ENCODE data around the gene DAB2IP. TPM values are rescaled to one million over a fixed set of nuclear protein-coding genes. Genes with fewer than 3 reads are reported as not detected.

Gene DAB2IP
- total RNA-seq, 1 experiment from 2014 or later: 7.3 TPM

DNA sequence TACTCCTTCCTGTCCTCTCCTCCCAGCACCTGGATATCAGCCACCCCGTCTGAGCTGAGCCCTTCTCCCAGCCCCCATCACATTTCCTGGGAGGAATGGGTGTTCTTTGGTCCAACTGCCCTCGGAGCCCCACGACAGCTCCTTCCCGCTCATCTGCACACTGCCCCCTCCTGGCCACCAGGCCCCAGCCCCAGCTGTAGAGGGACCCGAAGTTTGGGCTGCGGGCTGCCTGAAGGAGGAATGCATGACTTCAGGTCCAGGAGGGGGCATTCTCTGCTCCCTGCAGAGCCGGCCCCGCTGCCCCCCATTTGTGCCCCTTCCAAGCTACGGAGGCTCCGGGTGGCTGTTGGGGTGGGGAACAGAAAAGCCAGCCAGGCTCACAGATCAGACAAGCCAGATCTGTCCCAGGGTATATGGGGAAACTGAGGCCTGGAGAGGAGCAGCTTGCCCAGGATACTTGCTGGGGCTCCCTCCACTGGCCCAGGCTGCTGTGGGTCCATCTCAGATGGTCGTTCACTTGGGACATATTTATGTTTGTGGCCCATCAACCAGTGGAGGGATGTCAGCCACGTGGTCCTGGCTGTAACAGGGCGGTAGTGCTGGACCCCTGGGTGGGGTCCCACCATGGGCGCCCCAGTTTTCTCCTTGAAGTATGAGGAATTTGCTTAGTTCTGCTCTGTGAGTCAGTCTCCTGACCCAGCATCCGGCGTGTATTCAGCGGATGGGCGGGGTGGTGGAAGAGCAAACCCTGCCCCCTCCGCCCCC is 33.1 kb downstream of the DAB2IP start:
- H3K4me3 ChIP-seq: no peak overlapping the region
- no peaks in the 10 kb centered on the region for H3K9me3 ChIP-seq
- no peaks in the 10 kb centered on the region for H3K27me3 ChIP-seq
- DNase-seq: peak; percentile 21
- H3K36me3 ChIP-seq: no peaks in the 10 kb centered on the region

DNA sequence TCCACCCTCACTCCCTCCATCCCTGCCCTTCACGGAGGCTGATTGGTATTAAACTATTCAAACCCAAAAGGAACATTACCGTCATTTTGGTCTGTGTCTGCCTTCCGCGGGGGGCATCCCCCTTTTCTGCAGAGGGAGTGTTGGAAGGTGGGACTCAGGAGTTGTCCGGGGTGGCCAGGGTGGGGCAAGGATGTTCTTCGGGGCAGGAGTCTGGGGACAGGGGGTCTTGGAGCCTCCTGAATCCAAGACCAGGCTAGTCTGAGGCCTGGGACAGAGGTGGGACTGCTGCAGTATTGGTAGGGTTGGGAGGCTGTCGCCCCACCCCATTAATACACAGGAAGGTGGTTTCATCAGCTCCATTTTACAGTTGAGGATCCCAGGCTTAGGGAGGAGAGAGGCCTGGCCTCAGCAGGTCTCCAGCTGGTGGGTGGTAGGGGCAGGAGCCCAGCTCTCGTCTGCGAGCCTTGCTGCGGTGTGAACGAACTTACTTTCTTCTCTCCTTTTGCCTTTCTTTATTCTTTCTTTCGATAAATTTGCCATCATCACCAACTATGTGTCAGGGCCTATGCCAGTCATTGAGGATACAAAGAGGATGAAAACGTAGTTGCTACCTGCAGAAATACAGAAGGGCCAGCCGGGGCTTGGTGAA is 33.8 kb downstream of the DAB2IP start:
- no peak for DNase-seq
- Histone ChIP-seq H3K27me3 (no peaks in the 10 kb centered on the region), H3K9me3 (no peaks in the 10 kb centered on the region), H3K4me3 (no peak overlapping the region), H3K36me3 (no peaks in the 10 kb centered on the region)

DNA sequence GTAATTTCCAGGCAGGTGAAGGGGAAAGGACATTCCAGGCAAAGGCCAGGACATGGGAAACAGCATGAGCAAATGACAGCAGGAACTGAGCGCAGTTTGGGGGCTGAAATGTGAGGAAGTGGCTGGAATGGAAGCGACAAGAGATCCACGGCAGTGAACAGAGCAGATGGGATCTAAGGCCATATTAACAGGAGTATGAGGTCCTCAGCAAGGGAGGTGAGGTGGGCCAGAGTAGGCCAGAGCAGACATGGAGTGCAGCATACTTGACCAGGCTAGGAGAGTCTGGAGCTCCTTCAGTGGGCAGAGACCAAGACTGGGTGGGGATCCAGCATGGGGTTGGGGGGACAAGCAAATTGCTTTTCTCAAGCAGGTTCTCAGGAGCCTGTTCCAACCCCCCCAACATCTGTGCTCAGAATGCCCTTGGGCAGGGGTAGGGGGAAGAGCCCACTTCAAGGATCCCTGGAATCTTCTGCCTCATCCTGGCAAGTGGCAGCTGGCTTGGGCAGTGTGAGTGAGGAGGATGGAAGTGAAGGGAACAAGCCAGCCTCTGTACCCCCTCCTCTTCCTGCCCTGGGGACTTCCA is 34.5 kb downstream of the DAB2IP start:
- Histone ChIP-seq H3K36me3 (no peaks in the 10 kb centered on the region), H3K27me3 (no peaks in the 10 kb centered on the region), H3K4me3 (no peak overlapping the region), H3K9me3 (no peaks in the 10 kb centered on the region)
- DNase-seq: no peak

DNA sequence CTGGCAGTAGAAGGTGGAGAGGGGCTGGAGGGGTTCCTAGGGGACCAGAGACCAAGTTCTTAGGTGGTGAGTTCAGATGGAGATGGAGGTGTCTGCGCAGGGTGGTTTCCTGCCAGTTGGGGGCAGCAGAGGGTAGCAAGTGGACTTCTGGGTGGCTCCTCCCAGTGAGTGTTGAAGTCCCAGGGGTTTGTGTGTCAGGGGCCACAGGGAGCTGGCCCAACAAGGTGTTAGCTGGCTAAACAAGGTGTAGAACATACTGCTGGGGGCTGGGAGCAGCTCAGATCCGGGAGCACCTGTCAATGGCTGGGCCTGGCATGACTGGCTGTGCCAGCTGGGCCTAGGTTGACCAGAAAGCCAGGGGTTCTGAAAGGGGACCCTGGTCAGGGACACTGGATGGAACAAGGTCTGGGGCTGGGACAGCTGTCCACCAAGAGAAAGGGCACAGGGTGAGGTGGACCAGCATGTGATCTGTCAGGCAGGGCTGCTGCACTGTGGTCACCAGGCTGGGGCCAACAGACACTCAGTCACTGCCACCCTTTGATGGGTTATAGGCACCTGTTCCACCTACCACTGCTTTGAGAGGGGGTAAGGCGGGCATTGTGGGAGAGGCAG is 35.6 kb downstream of the DAB2IP start:
- Histone ChIP-seq H3K9me3 (no peaks in the 10 kb centered on the region), H3K36me3 (no peaks in the 10 kb centered on the region), H3K27me3 (no peaks in the 10 kb centered on the region), H3K4me3 (no peak overlapping the region)
- DNase-seq: peak; percentile 55

DNA sequence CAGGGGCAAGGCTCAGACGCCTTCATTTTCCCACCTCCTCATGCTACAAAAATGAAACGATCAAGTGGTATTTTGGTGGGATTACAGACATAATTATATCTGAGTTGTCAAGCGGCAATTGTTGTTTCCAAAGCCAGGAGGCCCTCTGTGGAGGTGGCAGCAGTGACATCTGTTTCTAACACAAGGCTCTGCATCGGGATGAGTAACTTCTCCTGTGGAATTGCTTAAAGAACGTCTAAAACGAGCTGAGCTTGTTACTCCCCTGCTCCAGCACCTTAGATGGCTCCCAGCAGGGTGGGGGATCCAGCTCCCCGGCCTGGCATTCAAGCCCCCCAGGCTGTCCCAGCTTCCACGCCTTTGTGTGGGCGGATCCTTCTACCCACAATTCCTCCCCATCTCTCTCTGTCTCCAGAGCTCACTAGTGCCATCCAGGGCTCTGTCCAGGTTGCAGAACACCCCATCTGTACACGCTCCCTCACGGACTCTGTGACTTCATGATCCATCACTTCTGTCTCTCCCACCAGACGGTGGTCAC is 36.8 kb downstream of the DAB2IP start:
- Histone ChIP-seq H3K27me3 (no peaks in the 10 kb centered on the region), H3K36me3 (no peaks in the 10 kb centered on the region), H3K4me3 (no peak overlapping the region), H3K9me3 (no peaks in the 10 kb centered on the region)
- no peak for DNase-seq

DNA sequence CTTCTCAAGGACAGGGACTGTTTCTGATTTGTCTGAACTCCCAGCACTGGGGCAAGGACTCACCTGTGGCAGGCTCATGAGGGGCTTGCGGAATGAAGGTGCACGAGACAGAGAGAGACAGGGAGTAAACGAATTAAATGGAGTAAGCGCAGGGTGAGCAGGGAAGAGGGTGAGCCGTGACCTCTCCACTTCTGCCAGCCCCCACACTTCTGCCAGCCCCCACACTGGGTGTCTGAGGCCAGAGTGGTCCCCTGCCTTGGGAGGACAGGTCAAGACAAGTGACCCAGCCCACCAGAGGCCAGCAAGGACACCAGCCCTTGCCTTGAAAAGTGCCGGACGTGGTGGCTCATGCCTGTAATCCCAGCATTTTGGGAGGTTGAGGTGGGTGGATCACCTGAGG is 37.2 kb downstream of the DAB2IP start:
- Histone ChIP-seq H3K4me3 (no peak overlapping the region), H3K36me3 (no peaks in the 10 kb centered on the region), H3K9me3 (no peaks in the 10 kb centered on the region), H3K27me3 (no peaks in the 10 kb centered on the region)
- no peak for DNase-seq

DNA sequence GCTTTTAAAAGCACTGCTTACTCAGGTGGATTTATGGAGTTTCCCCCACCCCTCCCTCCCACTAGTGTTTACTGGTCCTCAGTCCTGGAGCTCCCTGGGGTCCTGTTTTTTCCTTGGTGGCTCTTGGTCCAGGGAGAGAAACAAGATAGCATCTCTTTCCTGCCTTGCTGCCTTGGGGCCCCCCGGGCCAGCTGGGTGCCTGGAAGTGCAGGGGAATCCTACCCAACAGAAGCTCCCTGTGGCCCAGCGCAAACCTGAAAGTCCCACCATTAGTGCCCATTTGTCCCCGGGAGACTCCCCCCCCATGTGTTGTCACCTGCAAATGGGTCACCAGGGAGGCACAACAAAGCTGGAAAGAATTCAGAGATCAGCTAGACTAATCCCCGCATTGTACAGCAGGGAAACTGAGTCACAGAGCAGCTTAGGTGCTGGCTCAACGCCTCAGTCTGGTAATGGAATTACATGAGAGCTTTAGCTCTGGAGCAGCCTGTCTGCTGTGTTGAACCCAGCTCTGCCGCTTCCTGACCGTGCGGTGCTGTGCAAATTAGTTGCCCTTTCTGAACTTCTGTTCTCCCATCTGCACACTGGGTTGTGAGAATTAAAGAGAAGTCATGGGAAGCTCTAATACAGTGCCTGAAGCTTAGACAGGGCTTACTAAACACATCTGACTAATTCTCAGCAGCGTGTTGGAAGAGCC is 38.2 kb downstream of the DAB2IP start:
- Histone ChIP-seq H3K27me3 (no peaks in the 10 kb centered on the region), H3K36me3 (no peaks in the 10 kb centered on the region), H3K4me3 (no peak overlapping the region), H3K9me3 (no peaks in the 10 kb centered on the region)
- DNase-seq: no peak

DNA sequence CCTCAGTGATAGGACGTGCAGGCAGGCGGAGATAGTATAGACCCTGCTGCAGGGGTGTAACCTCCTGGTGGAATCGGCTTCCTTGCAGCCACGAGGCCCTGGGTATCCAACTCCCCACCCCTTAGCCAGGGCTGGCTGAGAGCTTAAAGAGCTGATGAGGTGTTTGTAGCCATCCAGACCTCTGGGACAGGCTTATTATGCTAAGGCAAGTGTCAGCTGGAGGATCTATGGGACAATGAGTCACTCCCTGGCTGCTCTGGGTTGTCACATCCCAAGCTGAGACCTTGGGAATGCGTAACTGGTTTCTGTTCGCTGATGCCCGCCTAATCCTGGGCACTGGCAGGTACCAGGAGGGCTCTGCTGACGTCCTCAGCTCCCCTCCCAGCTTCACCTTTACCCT is 38.9 kb downstream of the DAB2IP start:
- no peak for DNase-seq
- Histone ChIP-seq H3K4me3 (no peak overlapping the region), H3K36me3 (no peaks in the 10 kb centered on the region), H3K27me3 (no peaks in the 10 kb centered on the region), H3K9me3 (no peaks in the 10 kb centered on the region)

DNA sequence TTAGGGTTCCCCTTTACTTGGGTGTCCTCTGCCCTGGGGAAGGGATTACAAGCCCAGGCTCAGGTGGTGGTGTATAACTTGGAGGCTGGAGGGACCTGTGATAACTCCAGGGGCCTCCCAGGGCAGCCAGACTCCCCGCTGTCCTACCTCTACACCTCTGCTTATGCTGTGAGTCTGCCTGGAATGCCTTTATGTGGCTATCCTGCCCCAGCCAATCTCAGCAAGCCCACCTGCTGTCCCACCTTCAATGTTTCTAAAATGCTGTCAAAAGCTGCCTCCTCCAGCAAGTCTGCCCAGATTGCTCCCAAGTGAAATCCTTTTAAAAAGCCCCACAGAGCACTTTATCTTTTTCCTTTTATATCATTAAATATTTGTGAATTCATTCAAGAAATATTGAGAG is 39.3 kb downstream of the DAB2IP start:
- H3K9me3 ChIP-seq: no peaks in the 10 kb centered on the region
- H3K27me3 ChIP-seq: no peaks in the 10 kb centered on the region
- no peak overlapping the region for H3K4me3 ChIP-seq
- DNase-seq: no peak
- H3K36me3 ChIP-seq: no peaks in the 10 kb centered on the region

DNA sequence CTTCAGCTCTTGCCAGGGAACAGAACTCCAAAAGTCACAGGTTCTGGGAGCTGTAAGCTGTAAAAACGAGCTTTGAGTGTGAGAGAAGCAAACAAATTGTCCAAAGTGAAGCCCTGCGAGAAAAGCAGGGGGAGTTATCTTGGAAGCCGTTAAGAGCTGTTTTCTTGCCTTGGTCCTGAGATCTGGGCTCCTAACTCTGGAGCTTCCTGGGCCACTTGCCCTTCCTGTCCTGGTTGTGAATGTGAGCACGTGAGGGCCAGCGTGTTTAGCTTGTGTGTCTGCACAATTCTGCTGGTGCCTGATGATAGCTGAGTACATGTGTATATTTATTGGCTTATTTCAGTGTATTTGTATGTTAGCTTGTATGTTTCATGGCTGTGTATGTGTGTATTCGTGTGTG is 40.5 kb downstream of the DAB2IP start:
- Histone ChIP-seq H3K27me3 (no peaks in the 10 kb centered on the region), H3K9me3 (no peaks in the 10 kb centered on the region), H3K36me3 (no peaks in the 10 kb centered on the region), H3K4me3 (no peak overlapping the region)
- no peak for DNase-seq

DNA sequence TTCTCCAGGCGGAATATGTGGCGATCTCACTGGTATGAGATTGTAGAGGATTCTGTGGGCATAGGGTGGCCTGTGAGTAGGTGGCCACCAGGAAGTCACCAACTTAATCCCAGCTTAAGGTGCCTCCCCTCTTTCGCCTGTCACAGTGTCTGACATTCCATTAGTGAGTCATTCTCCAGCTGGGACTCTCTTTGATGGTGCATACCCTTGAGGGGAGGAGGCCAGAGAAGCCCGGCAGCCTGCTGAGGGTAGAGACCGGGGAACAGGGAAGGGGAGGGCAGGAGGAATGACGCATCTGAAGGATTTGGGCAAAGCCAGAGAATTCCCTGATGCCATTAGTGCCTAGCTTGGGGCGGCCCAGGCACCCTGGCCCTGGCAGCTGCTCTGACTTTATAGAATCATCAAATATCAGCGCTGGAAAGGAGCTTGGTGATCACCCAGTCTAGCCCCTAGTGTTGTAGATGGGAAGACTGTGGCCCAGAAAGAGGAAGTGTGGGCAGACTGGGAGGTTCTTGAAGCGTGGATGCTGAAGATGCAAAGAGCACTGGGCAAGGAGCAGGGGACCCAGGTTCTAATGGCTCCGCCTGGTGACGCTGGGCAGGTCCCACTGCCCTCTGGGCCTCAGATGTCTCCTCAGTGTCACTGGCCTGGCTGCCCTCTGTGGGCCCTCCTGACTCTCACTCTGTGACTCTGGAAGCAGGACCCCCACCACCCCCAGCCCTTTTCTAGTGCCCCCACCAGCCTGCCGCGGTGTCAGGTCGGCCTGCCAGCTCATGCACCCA is 41.4 kb downstream of the DAB2IP start:
- Histone ChIP-seq H3K27me3 (no peaks in the 10 kb centered on the region), H3K4me3 (no peak overlapping the region), H3K9me3 (no peaks in the 10 kb centered on the region), H3K36me3 (no peaks in the 10 kb centered on the region)
- DNase-seq: no peak

DNA sequence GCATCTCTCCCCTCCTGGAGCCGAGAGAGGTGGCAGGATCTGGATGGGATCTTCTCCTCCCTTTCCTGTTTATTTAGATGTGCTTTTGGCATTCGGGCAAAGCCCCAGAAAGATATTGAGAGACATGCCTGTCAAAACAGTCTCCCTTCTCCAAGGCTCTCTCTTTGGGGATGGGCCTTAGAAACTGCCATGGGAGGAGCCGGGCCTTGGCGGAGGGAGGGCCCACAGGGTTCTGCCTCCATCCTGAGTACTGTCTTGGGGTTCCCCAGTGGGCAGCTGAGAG is 41.9 kb downstream of the DAB2IP start:
- Histone ChIP-seq H3K36me3 (no peaks in the 10 kb centered on the region), H3K4me3 (no peak overlapping the region), H3K9me3 (no peaks in the 10 kb centered on the region), H3K27me3 (no peaks in the 10 kb centered on the region)
- no peak for DNase-seq

DNA sequence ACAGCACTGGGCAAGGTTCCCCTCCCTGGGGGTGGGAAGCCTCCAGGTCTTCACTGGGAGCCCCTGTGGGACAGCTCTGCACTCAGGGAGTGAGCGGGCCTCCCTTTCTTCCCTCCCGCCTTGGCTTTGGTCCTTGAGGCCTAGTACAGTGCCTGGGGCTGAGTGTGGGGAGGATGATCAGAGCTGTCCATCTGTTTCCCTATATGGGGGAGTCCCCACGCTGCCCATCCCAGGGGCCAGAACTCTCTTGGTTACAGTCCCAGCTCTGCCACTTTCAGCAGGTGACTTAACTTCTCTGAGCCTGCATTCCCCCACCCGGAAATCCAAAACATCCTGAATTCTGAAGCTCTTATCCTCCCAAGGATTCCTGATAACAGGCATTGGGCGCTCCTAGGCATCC is 42.6 kb downstream of the DAB2IP start:
- DNase-seq: no peak
- Histone ChIP-seq H3K36me3 (no peaks in the 10 kb centered on the region), H3K27me3 (no peaks in the 10 kb centered on the region), H3K4me3 (no peak overlapping the region), H3K9me3 (no peaks in the 10 kb centered on the region)

DNA sequence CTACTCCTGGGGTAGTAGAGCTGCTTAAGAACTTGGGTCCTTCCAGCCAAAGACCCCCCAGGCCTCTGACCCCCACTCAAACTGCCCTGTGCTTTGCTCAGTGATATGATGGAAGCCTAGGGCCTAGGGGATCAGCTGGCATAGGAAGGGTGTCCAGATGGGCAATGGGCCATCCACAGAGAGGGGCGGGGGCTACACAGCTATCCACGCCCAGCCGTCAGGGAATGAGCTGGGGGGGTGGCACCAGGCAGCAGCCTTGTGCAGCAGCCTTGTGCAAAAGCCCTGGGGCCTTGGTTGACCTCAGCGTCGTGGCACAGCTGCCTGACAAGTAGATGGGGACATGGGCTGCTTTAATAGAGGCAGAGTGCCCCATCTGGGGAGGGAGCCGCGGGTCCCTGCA is 43.2 kb downstream of the DAB2IP start:
- H3K27me3 ChIP-seq: no peaks in the 10 kb centered on the region
- H3K4me3 ChIP-seq: no peak overlapping the region
- no peak for DNase-seq
- no peaks in the 10 kb centered on the region for H3K9me3 ChIP-seq
- no peaks in the 10 kb centered on the region for H3K36me3 ChIP-seq

DNA sequence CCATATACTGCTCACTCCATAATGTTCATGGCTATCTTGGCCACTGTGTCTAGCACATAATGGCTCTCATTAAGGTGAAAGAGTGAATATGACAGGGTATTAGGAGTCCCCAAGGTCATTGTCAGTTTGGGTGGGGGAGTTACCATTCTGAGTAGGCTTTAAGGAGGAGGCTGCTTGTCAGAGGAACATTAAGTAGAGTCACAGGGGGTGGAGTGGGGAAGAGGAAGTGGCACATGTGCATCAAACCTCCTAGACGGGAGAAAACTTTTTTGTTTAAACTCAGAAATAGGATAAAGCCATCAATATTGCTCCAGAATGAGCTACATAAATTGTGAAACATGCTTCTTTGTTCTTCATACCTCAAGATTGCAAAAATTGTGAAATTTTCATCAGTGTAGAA is 45.5 kb downstream of the DAB2IP start:
- no peak for DNase-seq

More for the DNA sequence above, 45.5 kb downstream of the DAB2IP start:
- no peaks in the 10 kb centered on the region for H3K36me3 ChIP-seq
- no peaks in the 10 kb centered on the region for H3K9me3 ChIP-seq
- no peak overlapping the region for H3K4me3 ChIP-seq
- no peaks in the 10 kb centered on the region for H3K27me3 ChIP-seq
